ENCODE measurements around the gene C4orf33. TPM values are rescaled to one million over a fixed set of nuclear protein-coding genes. Genes with fewer than 3 reads are reported as not detected.

C4orf33 gene
- total and polyA plus RNA-seq, 8 donors, result 4.5 to 27.5 (median 13.3) TPM; not detected in 1

DNA sequence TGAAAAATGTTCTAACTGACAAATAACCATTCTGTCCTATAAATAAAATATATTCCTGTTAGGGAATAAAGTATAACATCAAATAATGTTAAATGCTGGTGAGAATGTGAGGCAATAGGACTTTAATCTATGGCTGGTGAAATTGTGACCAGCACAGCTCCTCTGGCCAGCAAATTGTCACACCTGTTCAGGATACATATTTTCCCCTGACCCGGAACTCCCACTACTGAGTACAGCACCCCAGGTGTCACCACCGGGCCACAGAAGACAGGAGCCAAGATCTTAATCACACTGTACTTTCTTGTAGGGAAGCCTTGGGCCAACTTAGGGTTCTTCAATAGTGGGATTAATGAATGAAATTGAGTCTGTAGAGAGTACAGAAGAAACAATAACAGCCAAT is 33.2 kb downstream of the C4orf33 start:
- no peak for TF ChIP-seq POLR2A (IDR thresholded peaks at IDR 0.05)
- no peak for TF ChIP-seq EP300 (IDR thresholded peaks at IDR 0.05)
- no peak for TF ChIP-seq POLR2AphosphoS5 (IDR thresholded peaks at IDR 0.05)
- TF ChIP-seq CTCF (IDR thresholded peaks at IDR 0.05), result no peak
- no peaks in the 10 kb centered on the region for H3K36me3 ChIP-seq
- intact Hi-C loops (cut with DNase I; ENCODE audit: low total_unique reads), result no loop called here
- no peaks in the 10 kb centered on the region for H3K27me3 ChIP-seq
- peaks cover 0 to 17% (median 2%) of the 10 kb centered on the region in 4 donors for H3K9me3 ChIP-seq
- no peak overlapping the region for H3K27ac ChIP-seq
- 75 to 87% (median 79%) methylated on average over 2 of the region's 2 CpGs for WGBS, 5 donors
- no peak for DNase-seq
- H3K4me3 ChIP-seq, result no peak overlapping the region
- no peaks in the 10 kb centered on the region for H3K4me1 ChIP-seq

GRCh38 chr4:129131343-129131742 is 35.4 kb downstream of the C4orf33 start:
- no peak for TF ChIP-seq POLR2A (IDR thresholded peaks at IDR 0.05)
- no peak for TF ChIP-seq CTCF (IDR thresholded peaks at IDR 0.05)
- TF ChIP-seq EP300 (IDR thresholded peaks at IDR 0.05), result no peak
- no peak for TF ChIP-seq POLR2AphosphoS5 (IDR thresholded peaks at IDR 0.05)
- intact Hi-C loops (cut with DNase I; ENCODE audit: low total_unique reads), result no loop called here
- Histone ChIP-seq H3K4me1 (no peaks in the 10 kb centered on the region), H3K36me3 (no peaks in the 10 kb centered on the region), H3K27ac (no peak overlapping the region), H3K27me3 (no peaks in the 10 kb centered on the region), H3K4me3 (no peak overlapping the region), H3K9me3 (peaks cover 0 to 17% (median 2%) of the 10 kb centered on the region in 4 donors)
- WGBS, 5 donors, result 74 to 82% (median 77%) methylated on average over 2 of the region's 2 CpGs
- DNase-seq, result no peak

- Histone ChIP-seq H3K36me3 (no peaks in the 10 kb centered on the region), H3K4me1 (no peaks in the 10 kb centered on the region), H3K9me3 (peaks cover 0 to 13% (median 1%) of the 10 kb centered on the region in 4 donors), H3K27ac (no peak overlapping the region), H3K27me3 (no peaks in the 10 kb centered on the region), H3K4me3 (no peak overlapping the region)
- 82 to 97% (median 94%) methylated on average over 7 to 8 of the region's 8 CpGs for WGBS, 5 donors
- intact Hi-C loops (cut with DNase I; ENCODE audit: low total_unique reads), result no loop called here
- TF ChIP-seq POLR2A (IDR thresholded peaks at IDR 0.05) (no peak), POLR2AphosphoS5 (IDR thresholded peaks at IDR 0.05) (no peak), EP300 (IDR thresholded peaks at IDR 0.05) (no peak), CTCF (IDR thresholded peaks at IDR 0.05) (no peak)
- DNase-seq, result no peak
Measured at GRCh38 chr4:129136433-129136832, 40.5 kb downstream of the C4orf33 start.

- DNase-seq, result peak in 1 of 2 donors; percentile 50
- Histone ChIP-seq H3K9me3 (no peaks in the 10 kb centered on the region), H3K4me3 (no peak overlapping the region), H3K36me3 (no peaks in the 10 kb centered on the region), H3K27ac (no peak overlapping the region), H3K27me3 (no peaks in the 10 kb centered on the region), H3K4me1 (no peaks in the 10 kb centered on the region)
- 29 to 48% (median 43%) methylated on average over 5 to 6 of the region's 6 CpGs for WGBS, 5 donors
- intact Hi-C loops (cut with DNase I; ENCODE audit: low total_unique reads), result no loop called here
- no peak for TF ChIP-seq EP300 (IDR thresholded peaks at IDR 0.05)
- no peak for TF ChIP-seq CTCF (IDR thresholded peaks at IDR 0.05)
- TF ChIP-seq POLR2AphosphoS5 (IDR thresholded peaks at IDR 0.05), result no peak
- TF ChIP-seq POLR2A (IDR thresholded peaks at IDR 0.05), result no peak
Measured at GRCh38 chr4:129138810-129139496, 43.0 kb downstream of the C4orf33 start.
